Measurements from ENCODE around the gene MAGI3.
"Not testable (repeated sequence)": the region's sequence is repeated elsewhere in the genome, so short reads cannot be mapped to it uniquely, and the experiment has no call there.

MAGI3 gene

DNA sequence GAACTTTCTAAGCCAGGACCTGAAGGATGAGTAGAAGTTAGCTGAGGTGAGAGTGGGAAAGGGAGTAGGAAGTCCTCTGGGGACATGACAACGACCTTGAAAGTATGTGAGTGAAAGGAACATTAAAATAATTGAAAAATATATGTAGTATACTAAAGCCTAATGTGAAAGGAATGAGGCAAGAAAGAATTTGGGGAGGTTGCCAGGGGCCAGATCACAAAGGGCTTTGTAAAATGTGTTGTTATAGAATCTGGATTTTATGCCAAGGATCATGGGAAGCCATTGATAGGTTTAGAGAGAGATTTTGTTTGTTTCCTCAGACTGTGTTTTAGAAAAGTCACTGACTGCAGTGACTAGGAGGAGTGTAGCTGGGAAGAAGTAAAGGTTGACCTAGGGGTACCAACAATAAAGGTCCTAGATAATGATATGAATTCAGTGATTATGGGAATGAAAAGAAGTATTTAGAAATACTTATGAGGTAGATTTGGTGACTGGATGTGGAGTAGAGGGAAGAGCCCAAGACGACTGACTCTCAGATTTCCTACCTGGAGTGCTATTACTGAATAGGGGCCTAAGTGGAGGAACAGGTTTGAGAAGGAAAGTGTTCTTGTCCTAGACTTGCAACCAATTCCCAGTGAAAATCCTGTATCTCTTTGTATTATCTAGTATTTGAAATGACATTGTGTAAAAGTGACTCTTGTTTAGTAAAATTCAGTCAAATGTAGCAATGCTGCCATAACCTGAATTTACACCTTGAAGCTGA is 189.1 kb downstream of the MAGI3 start:
- no peak for DNase-seq (ENCODE audit: low read depth)

DNA sequence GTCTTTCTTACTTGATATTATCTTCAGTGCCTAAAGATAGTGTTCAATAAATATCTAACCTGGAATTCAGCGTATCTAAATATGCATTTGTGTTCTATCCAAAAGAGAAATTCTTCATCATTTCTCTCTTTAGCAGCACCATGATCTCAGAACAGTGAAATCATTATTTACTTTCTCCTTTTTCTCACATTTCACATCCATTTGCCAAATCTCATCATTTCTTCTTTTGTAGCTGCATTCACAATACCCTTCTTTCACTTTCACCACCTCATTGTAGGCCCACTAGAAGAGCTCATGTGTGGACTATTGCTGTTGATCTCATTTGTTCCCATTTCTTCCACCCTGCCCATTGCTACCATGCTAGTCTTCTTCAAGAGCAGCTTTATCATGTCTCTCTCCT is 191.0 kb downstream of the MAGI3 start:
- no peak for DNase-seq (ENCODE audit: low read depth)

DNA sequence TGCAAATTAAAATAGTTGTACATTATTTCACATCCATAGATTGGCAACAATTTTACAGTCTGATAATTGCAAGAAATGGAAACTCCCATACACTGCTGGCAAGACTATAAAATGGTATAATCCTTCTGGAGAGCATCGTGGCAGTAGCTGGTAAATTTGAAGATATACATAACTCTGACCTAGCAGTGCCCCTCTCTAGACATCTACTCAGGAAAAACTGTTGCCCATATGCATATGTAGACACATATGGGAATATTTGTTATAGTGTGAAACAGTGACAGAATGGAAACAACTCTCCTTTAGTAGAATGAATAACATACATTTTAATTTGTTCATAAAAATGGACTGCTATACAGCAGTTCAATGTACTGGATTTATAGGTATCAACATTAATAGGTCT is 191.8 kb downstream of the MAGI3 start:
- DNase-seq (ENCODE audit: low read depth): no peak

DNA sequence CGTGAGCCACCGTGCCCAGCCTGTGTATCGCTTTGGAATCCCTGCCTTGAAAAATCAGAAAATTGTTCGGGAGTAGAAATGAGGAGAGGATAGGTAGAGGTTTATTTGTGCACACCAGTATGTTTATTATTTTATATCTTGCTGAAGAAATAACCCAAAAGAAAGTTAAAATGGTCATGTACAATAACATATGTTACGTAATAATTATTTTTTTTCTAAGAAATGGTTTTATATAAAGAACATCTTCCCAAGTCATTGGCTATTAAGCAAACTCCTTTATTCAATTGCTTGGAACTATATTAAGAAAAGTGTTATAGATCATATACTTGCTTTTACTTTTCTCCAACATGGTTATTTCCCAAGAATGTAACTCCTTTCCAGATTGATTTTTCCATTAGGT is 197.2 kb downstream of the MAGI3 start:
- no peak for DNase-seq (ENCODE audit: low read depth)

DNA sequence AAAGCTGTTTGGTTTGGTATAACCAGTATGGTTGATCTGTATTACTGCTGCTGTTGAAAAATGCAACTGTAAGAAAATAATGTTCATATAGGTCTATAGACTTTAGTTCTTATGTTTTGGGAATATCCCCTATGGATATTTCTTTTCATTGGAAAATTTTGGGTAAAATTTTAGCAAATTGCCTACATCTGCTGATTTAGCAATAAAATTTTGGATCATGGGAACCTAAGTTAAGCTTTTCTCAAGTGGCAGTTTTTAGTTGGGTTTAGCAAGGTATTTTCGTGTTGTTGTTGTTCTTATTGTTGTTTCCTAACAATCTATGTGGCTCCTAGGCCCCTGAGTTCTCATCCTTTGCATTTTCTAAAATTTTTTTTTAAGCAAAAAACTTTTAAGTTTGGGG is 201.9 kb downstream of the MAGI3 start:
- no peak for DNase-seq (ENCODE audit: low read depth)

DNA sequence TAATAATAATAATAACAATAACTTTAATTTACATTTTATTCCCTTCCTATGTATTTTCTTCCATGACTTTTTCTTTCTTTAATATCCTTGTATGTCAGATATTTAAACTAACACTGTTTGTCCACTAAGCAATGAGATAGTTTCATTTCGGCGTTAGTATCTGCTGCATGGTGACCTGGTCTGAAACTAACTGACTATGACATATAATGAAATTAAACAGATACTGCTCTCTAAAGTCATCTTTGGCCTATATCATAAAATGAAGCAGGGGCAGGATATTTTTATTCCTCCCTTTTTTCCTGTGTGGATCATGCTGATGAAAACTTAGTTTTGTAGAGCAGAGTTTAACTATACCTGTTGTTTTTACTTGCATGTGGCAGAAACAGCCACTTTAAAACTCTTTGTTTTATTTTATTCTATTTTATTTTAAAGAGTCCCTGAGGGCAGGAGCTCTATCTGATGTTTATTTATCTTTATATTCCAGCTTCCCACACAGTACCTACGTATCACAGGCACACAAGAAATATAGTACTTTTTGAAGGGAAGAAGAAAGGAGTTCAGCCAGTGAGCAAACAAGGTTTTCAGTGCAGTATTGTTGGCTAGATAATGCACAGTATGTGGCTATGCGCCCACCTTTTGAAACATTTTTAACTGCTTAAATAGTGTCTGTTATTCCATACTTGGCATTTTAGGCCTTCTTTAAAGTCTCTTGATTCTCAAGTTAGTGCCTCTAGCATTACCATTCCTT is 203.4 kb downstream of the MAGI3 start:
- DNase-seq (ENCODE audit: low read depth): no peak

DNA sequence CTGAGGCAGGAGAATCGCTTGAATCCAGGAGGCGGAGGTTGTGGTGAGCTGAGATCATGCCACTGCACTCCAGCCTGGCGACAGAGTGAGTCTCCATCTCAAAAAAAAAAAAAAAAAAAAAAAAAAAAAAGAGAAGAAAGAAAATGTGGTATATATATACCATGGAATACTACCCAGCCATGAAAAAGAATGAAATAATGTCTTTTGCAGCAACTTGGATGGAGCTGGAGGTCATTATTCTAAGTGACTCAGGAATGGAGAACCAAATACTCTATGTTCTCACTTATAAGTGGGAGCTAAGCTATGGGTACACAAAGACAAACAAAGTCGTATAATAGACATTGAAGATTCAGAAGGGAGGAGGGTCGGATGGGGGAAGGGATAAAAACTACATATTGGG is 214.2 kb downstream of the MAGI3 start:
- DNase-seq (ENCODE audit: low read depth): not testable (repeated sequence)

DNA sequence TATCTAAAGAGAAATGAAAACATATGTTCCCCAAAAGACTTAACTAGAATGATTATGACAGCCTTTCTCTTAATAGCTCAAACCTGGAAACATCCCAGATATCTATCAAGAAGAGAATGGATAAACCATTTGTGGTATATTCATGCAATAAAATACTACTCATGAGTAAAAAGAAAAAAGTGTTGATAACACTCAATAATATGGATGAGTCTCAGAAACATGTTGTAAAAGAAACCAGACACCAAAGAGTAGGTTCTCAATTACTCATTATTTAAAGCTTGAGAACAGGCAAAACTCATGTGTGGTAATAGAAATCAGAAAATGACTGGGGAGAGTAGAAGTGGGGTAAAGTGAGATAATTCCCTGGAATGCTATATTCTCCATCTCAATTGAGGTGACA is 214.8 kb downstream of the MAGI3 start:
- DNase-seq (ENCODE audit: low read depth): no peak

DNA sequence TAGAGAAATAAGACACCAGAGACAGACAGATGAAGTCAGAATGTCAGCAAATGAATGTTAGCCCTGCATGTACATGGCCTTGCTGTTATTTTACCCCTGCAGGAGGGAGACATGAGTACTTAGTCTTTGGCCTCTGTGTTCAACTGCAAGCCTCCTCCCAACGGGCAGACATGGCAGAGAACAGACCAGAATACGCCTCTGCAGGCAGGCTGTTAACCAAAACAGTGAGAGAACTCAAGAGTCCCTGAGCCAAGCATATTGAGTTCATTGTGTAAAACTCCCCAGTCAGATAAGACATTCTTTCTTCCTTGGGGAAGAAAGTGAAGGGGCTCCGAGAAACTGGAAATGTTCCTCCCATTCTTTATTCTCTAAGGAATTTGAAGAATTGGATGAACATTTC is 218.1 kb downstream of the MAGI3 start:
- no peak for DNase-seq (ENCODE audit: low read depth)

DNA sequence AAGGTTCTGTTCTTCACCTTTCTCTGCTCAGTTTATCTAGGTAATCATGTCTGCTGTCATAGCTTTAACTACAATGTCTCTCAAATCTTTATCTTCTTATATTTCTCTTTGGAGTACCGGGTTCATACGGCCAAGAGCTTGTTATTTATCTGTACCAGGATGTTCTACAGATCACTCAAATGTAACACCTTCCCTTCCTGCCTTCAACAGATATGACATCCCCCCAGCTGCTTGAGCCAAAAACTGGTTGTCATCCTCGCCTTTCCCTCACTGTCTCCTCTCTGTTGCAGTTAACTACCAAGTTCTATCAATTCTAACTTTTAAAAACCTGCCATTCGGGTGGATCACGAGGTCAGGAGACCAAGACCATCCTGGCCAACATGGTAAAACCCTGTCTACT is 220.1 kb downstream of the MAGI3 start:
- DNase-seq (ENCODE audit: low read depth): no peak

DNA sequence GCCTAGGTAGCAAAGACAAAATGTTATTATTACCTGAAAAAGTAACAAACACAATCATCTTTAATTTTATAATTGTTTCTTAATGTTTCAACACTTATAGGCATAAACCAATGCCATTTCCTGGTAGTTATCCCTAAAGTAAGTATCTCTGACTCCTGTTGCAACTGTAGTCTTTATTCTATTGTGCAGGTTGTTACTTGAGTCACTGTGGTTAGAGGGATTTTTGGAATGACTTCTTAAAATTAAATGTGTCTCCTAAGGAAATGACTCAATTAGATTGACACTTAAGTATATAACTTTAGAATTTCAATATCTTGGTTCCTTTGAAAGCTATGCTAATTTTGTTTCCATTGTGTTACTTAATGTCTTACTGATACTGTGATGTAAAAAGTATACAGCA is 225.1 kb downstream of the MAGI3 start:
- no peak for DNase-seq (ENCODE audit: low read depth)

DNA sequence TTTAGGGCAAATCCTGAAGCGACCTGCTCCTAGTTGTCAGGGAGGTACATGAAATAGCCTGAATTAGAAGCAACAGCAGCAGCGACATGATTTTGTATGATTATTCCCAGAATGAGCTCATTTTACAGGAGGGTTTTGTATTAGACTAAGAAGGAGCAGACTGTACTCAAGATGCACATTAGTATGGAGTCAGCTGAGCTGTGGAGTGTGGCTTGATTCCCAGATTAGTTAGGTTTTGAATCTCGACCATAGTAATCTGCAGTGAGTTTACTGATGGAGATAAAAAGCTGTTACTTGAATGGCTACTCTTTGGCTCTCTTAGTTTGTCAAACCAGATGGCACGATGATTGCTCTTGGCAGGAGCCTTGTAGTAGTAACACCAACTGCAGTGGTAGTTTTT is 225.8 kb downstream of the MAGI3 start:
- no peak for DNase-seq (ENCODE audit: low read depth)

DNA sequence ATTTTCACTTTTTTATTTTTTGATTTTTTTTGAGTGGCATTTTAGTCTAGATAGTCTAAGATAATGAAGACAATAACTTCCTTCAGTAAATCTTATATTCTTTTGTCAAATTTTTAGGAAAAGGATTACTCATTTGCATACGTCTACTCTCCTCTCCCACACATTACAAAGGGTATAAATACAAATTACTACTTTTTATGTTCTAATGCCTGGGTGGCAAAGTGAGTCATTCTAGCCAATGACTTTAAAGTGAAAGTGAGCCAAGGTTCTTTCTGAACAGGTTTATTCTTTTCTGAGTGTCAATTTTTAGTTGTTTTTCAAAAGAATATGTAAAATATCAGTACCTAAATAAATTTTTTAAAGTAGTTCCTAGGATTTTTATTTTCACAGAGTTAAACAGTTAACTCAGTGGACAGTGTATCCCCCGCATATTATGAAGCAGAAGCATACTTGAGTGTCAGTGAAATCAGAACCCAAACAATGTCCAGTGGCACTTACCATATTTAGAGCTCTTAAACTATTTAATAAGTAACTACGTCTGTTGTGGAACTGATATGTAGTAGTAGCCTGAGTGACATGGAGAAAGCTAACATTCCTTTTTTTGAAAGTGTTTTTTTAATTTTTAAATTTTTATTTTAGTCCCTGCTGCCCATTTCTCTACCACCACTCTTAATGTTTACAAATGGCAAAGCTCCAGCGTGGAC is 227.3 kb downstream of the MAGI3 start:
- no peak for DNase-seq (ENCODE audit: low read depth)

DNA sequence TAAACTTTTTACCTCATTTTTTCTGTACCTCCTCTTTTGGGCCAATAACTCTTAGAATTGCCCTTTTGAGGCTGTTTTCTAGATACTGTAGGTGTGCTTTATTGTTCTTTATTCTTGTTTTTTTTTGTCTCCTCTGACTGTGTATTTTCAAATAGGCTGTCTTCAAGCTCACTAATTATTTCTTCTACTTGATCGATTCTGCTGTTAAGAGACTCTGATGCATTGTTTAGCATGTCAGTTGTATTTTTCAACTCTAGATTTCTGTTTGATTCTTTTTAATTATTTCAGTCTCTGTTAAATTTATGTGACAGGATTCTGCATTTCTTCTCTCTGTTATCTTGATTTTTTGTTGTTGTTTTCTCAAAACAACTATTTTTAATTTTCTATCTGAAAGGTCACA is 238.7 kb downstream of the MAGI3 start:
- DNase-seq (ENCODE audit: low read depth): no peak

DNA sequence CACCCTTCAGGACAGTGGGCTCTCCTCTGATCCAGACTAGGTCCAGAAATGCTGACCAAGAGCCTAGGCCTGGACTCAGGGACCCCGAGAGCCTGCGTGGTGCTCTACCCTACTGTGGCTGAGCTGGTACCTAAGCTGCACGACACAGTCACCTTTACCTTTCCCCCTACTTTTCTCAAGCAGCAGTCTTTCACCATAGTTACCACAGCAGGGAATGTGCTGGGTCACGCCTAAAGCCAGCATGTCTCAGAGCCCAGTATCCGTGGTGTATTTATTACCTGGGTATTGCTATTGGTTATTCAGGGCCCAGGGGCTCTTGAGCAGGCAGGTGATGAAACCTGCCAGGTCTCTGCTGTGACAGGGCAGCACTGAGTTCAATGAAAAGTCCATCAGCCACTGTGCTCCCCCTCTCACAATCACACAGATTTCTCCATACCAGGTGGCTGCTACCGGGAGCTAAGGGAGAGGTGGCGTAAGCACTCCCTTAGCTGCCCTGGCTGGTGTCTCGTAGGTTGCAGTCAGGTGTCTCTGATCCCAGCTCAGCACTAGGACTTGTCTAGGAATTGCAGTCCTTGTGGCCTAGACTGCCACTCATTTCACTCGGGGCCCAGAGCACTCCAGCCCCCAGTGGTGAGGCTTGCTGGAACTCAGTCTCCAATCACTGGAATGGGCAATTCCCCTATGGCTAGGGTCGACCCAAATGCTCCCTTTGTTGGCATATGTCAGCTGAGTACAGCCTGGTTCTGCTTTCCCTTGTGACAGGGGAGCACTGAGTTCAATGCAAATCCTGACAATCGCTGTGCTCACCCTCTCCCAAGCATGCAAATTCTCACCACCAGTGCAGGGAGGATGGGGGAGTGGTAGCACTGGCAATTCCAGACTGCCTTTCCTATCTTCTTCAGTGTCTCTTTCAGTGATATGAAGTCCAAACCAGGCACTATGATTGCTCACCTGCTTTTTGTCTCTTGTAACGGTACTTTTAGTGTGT is 240.3 kb downstream of the MAGI3 start:
- DNase-seq (ENCODE audit: low read depth): no peak

DNA sequence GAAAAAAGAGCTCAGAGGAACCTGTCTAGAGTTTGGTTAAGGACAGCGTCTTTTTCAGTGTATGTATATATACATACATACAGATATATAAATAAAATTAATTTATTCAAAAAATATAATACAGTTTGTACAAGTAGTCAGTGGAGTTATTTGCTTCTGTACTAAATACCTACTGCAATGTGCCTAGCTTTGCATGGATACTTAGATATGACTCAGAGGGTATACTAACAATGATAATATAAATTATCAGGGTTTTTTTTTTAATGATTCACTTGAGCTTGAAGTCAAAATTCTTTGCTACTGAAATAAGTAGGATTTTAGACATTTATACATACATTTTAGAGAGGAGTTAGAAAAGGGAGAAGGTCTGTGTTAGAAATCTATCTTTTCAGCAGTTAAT is 251.1 kb downstream of the MAGI3 start:
- no peak for DNase-seq (ENCODE audit: low read depth)

DNA sequence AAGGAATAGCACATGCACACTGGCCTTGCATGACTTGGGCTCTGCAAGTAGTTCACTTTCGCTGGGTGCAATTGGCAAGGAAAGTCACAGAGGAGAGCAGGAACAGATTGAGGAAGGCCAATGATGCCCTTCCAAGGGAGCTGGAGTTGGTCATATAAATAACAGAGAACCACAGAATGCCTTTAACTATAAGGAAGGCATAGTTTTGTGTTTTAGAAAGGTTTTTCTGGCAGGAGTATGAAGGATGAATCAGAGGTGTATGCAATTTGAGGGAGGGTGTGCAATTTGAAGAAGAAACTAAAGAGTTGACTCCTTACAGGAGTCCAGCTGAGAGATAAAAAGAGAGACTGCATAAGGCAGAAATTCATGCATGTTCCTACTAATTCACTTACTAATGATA is 256.8 kb downstream of the MAGI3 start:
- DNase-seq (ENCODE audit: low read depth): no peak

DNA sequence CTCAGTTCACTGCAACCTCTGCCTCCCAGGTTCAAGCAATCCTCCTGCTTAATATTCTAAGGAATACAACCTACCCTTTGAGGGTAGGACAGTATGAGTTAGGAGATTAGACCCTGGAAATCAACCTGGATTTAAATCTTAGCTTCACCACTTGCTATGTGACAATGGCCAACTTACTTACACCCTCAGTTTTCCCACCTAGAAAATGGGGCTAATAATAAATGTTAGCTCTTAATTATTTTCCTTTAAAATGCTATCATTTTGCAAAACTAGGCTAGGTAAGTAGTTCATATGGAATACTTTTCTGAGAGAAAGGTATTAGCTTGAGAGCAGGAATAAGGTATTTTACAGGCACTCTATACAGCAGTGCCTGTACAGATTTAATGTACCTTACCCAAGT is 258.2 kb downstream of the MAGI3 start:
- no peak for DNase-seq (ENCODE audit: low read depth)

DNA sequence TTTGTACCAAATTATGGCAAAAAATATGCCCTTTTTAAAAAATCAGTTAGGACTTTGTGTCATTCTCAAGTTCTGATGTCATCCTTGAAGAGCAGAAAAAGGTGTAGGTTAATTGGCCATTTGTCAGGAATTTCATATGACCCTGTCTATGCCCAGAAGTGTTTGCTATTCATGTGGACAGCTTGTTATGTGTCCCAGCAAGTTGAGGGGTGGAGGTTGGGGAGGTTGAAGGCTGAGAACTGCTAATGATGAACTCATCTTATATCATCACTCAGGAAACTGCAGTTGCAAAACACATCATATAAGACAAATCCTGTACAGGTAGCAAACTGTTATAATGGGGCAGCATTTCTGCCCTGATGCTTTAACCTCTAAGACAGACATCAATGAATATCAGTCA is 262.5 kb downstream of the MAGI3 start:
- DNase-seq (ENCODE audit: low read depth): no peak

DNA sequence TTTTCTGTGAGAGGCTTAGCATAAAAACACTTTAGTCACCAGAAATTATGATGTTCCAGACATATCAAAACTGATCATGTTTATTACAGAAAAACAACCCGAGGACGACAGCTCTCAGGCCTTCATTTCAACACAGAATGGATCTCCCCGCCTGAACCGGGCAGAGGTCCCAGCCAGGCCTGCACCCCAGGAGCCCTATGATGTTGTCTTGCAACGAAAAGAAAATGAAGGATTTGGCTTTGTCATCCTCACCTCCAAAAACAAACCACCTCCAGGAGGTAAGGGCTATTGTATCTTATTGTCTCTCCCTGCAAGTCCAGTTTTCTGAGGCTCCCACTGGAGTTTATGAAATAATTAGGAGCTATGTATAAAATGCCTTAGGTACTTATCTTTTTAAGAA is 263.4 kb downstream of the MAGI3 start:
- no peak for DNase-seq (ENCODE audit: low read depth)

DNA sequence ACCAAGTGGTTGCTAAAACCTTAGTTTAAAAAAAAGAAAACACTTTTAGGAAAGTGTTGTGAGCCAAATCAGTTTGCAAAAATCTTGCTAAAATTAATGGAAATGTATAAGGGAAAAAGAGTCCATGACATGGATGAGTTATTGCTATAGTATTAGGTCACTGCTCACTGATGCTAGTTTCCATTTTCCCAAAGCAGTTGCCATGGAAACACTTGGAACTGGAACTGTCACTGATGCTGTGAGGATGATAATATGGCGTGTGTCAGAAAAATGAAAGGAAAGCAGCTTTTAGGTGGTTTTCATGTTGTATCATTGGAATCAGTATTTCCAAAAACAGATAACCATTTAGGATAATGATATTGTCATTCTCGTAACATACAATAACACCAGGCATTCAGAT is 264.6 kb downstream of the MAGI3 start:
- DNase-seq (ENCODE audit: low read depth): no peak

DNA sequence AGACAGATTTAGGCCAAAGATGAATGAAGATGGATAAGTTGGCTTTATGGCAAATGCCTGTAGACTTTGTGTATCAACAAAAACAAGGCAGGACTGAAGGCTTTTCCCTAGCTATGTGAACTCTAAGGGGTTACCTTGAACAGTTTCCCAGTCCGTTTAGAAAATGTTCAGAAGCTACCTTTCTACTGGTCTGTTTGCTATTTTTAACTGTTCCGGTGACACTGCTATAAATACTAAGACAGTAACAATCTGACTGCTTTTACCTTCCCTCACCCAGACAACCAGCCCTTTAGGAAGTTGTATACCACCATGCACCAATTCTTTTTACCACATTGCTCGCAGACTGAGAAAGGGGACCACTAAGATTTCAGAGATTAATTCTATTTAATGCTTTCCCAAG is 266.8 kb downstream of the MAGI3 start:
- DNase-seq (ENCODE audit: low read depth): no peak

All from T follicular helper cell (primary cell).